ENCODE results near the gene NTN1.
A peak's percentile ranks its signal among the peaks of the same experiment; 100 is the strongest.

The NTN1 gene

DNA sequence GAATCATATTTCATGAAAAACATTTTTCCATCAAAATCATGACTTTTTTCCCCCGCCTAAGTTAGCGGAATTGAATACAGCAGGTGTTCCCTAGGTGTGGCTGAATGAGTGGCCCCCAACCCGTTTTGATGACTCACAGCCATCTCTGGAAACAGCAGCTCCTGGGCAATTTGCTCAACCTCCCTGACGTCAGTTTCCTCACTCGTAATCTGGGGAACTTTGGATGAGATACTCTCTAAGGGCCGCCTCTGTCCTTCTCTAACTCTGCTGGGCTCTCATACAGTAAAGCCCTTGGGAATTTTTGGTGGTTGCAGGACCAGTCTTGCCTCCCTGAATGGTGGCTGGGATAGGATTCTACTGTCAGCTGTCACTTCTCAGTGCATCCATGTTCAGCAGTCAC lies 11.6 kb upstream of the NTN1 start (continued):
- TF ChIP-seq, protein P1, sequence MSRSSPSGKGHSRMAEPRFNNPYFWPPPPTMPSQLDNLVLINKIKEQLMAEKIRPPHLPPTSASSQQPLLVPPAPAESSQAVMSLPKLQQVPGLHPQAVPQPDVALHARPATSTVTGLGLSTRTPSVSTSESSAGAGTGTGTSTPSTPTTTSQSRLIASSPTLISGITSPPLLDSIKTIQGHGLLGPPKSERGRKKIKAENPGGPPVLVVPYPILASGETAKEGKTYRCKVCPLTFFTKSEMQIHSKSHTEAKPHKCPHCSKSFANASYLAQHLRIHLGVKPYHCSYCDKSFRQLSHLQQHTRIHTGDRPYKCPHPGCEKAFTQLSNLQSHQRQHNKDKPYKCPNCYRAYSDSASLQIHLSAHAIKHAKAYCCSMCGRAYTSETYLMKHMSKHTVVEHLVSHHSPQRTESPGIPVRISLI (tag by site-specific recombination; IDR thresholded peaks at IDR 0.05) = no peak
- TF ChIP-seq ZNF391 (tag by site-specific recombination; IDR thresholded peaks at IDR 0.05; ENCODE audit: borderline replicate concordance, low read depth) = no peak
- TF ChIP-seq ZNF571 (tag by site-specific recombination; IDR thresholded peaks at IDR 0.05) = no peak
- TF ChIP-seq, protein P2, sequence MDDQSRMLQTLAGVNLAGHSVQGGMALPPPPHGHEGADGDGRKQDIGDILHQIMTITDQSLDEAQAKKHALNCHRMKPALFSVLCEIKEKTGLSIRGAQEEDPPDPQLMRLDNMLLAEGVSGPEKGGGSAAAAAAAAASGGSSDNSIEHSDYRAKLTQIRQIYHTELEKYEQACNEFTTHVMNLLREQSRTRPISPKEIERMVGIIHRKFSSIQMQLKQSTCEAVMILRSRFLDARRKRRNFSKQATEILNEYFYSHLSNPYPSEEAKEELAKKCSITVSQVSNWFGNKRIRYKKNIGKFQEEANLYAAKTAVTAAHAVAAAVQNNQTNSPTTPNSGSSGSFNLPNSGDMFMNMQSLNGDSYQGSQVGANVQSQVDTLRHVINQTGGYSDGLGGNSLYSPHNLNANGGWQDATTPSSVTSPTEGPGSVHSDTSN (CRISPR knock-in tag; IDR thresholded peaks at IDR 0.05) = no peak
- peak; percentile 74; the same call in 1 of the 2 replicates for TF ChIP-seq ZBTB21 (tag by site-specific recombination; IDR thresholded peaks at IDR 0.05)
- no peak for TF ChIP-seq ZNF302 (tag by site-specific recombination; IDR thresholded peaks at IDR 0.05; ENCODE audit: low read depth)
- TF ChIP-seq, protein P3, sequence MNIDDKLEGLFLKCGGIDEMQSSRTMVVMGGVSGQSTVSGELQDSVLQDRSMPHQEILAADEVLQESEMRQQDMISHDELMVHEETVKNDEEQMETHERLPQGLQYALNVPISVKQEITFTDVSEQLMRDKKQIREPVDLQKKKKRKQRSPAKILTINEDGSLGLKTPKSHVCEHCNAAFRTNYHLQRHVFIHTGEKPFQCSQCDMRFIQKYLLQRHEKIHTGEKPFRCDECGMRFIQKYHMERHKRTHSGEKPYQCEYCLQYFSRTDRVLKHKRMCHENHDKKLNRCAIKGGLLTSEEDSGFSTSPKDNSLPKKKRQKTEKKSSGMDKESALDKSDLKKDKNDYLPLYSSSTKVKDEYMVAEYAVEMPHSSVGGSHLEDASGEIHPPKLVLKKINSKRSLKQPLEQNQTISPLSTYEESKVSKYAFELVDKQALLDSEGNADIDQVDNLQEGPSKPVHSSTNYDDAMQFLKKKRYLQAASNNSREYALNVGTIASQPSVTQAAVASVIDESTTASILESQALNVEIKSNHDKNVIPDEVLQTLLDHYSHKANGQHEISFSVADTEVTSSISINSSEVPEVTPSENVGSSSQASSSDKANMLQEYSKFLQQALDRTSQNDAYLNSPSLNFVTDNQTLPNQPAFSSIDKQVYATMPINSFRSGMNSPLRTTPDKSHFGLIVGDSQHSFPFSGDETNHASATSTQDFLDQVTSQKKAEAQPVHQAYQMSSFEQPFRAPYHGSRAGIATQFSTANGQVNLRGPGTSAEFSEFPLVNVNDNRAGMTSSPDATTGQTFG (tag by site-specific recombination; IDR thresholded peaks at IDR 0.05; ENCODE audit: borderline replicate concordance) = no peak
- TF ChIP-seq ZNF621 (tag by site-specific recombination; IDR thresholded peaks at IDR 0.05) = no peak
- 0 out of 2 replicates have a peak, but pooled peaks have one; percentile 61 for TF ChIP-seq TRIM28 (IDR thresholded peaks at IDR 0.05; ENCODE audit: borderline replicate concordance, low read length)
- TF ChIP-seq ZNF830 (tag by site-specific recombination; IDR thresholded peaks at IDR 0.05; ENCODE audit: low read depth) = no peak
- TF ChIP-seq, protein P4, sequence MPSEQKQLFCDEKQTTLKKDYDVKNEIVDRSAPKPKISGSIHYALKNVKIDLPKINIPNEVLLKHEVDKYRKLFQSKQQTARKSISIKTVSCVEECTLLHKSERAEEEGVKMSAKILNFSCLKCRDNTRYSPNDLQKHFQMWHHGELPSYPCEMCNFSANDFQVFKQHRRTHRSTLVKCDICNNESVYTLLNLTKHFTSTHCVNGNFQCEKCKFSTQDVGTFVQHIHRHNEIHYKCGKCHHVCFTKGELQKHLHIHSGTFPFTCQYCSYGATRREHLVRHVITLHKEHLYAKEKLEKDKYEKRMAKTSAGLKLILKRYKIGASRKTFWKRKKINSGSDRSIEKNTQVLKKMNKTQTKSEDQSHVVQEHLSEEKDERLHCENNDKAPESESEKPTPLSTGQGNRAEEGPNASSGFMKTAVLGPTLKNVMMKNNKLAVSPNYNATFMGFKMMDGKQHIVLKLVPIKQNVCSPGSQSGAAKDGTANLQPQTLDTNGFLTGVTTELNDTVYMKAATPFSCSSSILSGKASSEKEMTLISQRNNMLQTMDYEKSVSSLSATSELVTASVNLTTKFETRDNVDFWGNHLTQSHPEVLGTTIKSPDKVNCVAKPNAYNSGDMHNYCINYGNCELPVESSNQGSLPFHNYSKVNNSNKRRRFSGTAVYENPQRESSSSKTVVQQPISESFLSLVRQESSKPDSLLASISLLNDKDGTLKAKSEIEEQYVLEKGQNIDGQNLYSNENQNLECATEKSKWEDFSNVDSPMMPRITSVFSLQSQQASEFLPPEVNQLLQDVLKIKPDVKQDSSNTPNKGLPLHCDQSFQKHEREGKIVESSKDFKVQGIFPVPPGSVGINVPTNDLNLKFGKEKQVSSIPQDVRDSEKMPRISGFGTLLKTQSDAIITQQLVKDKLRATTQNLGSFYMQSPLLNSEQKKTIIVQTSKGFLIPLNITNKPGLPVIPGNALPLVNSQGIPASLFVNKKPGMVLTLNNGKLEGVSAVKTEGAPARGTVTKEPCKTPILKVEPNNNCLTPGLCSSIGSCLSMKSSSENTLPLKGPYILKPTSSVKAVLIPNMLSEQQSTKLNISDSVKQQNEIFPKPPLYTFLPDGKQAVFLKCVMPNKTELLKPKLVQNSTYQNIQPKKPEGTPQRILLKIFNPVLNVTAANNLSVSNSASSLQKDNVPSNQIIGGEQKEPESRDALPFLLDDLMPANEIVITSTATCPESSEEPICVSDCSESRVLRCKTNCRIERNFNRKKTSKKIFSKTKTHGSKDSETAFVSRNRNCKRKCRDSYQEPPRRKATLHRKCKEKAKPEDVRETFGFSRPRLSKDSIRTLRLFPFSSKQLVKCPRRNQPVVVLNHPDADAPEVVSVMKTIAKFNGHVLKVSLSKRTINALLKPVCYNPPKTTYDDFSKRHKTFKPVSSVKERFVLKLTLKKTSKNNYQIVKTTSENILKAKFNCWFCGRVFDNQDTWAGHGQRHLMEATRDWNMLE (tag by site-specific recombination; conservative IDR thresholded peaks at IDR 0.05; ENCODE audit: low read depth) = no peak
- TF ChIP-seq ZFP37 (tag by site-specific recombination; IDR thresholded peaks at IDR 0.05) = no peak
- no peak for TF ChIP-seq KLF8 (tag by site-specific recombination; IDR thresholded peaks at IDR 0.05)
- TF ChIP-seq ZFHX2 (tag by site-specific recombination; conservative IDR thresholded peaks at IDR 0.05) = no peak
- TF ChIP-seq KLF7 (tag by site-specific recombination; IDR thresholded peaks at IDR 0.05; ENCODE audit: borderline replicate concordance) = no peak
- TF ChIP-seq ZNF544 (tag by site-specific recombination; IDR thresholded peaks at IDR 0.05) = no peak
- 0 out of 2 replicates have a peak, but pooled peaks have one; percentile 16 for TF ChIP-seq SP7 (tag by site-specific recombination; IDR thresholded peaks at IDR 0.05)
- TF ChIP-seq, protein P5, sequence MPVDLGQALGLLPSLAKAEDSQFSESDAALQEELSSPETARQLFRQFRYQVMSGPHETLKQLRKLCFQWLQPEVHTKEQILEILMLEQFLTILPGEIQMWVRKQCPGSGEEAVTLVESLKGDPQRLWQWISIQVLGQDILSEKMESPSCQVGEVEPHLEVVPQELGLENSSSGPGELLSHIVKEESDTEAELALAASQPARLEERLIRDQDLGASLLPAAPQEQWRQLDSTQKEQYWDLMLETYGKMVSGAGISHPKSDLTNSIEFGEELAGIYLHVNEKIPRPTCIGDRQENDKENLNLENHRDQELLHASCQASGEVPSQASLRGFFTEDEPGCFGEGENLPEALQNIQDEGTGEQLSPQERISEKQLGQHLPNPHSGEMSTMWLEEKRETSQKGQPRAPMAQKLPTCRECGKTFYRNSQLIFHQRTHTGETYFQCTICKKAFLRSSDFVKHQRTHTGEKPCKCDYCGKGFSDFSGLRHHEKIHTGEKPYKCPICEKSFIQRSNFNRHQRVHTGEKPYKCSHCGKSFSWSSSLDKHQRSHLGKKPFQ (tag by site-specific recombination; IDR thresholded peaks at IDR 0.05) = no peak
- TF ChIP-seq ZFP3 (tag by site-specific recombination; IDR thresholded peaks at IDR 0.05; ENCODE audit: low read depth) = no peak
- peak; percentile 72 for TF ChIP-seq GLIS2 (tag by site-specific recombination; IDR thresholded peaks at IDR 0.05)
- peak; percentile 67 for TF ChIP-seq GLIS1 (tag by site-specific recombination; IDR thresholded peaks at IDR 0.05)
- no peak for TF ChIP-seq ZNF121 (tag by site-specific recombination; IDR thresholded peaks at IDR 0.05)
- TF ChIP-seq, protein P6, sequence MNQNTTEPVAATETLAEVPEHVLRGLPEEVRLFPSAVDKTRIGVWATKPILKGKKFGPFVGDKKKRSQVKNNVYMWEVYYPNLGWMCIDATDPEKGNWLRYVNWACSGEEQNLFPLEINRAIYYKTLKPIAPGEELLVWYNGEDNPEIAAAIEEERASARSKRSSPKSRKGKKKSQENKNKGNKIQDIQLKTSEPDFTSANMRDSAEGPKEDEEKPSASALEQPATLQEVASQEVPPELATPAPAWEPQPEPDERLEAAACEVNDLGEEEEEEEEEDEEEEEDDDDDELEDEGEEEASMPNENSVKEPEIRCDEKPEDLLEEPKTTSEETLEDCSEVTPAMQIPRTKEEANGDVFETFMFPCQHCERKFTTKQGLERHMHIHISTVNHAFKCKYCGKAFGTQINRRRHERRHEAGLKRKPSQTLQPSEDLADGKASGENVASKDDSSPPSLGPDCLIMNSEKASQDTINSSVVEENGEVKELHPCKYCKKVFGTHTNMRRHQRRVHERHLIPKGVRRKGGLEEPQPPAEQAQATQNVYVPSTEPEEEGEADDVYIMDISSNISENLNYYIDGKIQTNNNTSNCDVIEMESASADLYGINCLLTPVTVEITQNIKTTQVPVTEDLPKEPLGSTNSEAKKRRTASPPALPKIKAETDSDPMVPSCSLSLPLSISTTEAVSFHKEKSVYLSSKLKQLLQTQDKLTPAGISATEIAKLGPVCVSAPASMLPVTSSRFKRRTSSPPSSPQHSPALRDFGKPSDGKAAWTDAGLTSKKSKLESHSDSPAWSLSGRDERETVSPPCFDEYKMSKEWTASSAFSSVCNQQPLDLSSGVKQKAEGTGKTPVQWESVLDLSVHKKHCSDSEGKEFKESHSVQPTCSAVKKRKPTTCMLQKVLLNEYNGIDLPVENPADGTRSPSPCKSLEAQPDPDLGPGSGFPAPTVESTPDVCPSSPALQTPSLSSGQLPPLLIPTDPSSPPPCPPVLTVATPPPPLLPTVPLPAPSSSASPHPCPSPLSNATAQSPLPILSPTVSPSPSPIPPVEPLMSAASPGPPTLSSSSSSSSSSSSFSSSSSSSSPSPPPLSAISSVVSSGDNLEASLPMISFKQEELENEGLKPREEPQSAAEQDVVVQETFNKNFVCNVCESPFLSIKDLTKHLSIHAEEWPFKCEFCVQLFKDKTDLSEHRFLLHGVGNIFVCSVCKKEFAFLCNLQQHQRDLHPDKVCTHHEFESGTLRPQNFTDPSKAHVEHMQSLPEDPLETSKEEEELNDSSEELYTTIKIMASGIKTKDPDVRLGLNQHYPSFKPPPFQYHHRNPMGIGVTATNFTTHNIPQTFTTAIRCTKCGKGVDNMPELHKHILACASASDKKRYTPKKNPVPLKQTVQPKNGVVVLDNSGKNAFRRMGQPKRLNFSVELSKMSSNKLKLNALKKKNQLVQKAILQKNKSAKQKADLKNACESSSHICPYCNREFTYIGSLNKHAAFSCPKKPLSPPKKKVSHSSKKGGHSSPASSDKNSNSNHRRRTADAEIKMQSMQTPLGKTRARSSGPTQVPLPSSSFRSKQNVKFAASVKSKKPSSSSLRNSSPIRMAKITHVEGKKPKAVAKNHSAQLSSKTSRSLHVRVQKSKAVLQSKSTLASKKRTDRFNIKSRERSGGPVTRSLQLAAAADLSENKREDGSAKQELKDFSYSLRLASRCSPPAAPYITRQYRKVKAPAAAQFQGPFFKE (tag by site-specific recombination; IDR thresholded peaks at IDR 0.05; ENCODE audit: borderline replicate concordance) = no peak

All from HEK293 (cell line).